Measurements from ENCODE around the gene FREM2. TPM values are rescaled to one million over a fixed set of nuclear protein-coding genes. Genes with fewer than 3 reads are reported as not detected.

Gene FREM2
- total RNA-seq, 8 experiments from 2014 or later: 0.05 to 3.1 (median 0.39) TPM

- in situ Hi-C loops (cut with MboI; ENCODE audit: low pct_unique_long_range_greater_than_20kb in 2 of 9, low sequenced_read_pairs in 9 of 9, unreplicated experiment in 9 of 9): loop anchor here in 1 of 9 experiments (25.0 kb wide), 1 partner anchor 165 kb away; no protein-coding TSS in a partner anchor
- Histone ChIP-seq H3K27ac (no peak overlapping the region), H3K4me1 (replicated peaks in 1 of 2) (peaks cover 6 to 23% of the 10 kb centered on the region in 2 donors), H3K4me3 (no peak overlapping the region)
- ATAC-seq (replicated peaks in 6 of 8): no peak
- WGBS, 10 experiments: 0 to 89% (median 62%) methylated on average over 1 to 5 of the region's 5 CpGs; no CpG with 5 or more reads in 1 of the 10 experiments
These were observed 65.8 kb downstream of the FREM2 start for GRCh38 chr13:38752686-38753085.

- 73 to 95% (median 85%) methylated on average over 1 to 2 of the region's 2 CpGs; no CpG with 5 or more reads in 2 of the 10 experiments for WGBS, 10 experiments
- H3K4me1 ChIP-seq (replicated peaks in 1 of 2): peaks cover 6 to 23% of the 10 kb centered on the region in 2 donors
- in situ Hi-C loops (cut with MboI; ENCODE audit: low pct_unique_long_range_greater_than_20kb in 2 of 9, low sequenced_read_pairs in 9 of 9, unreplicated experiment in 9 of 9): loop anchor here in 1 of 9 experiments (25.0 kb wide), 1 partner anchor 167 kb away; no protein-coding TSS in a partner anchor
- no peak for ATAC-seq (replicated peaks in 6 of 8)
- no peak overlapping the region for H3K4me3 ChIP-seq
- H3K27ac ChIP-seq: no peak overlapping the region
These were observed 67.0 kb downstream of the FREM2 start for GRCh38 chr13:38753878-38754277.

GRCh38 chr13:38755793-38756192, 68.9 kb downstream of the FREM2 start:
- 13 to 75% (median 52%) methylated on average over 1 to 2 of the region's 2 CpGs; no CpG with 5 or more reads in 3 of the 10 experiments for WGBS, 10 experiments
- Histone ChIP-seq H3K4me1 (replicated peaks in 1 of 2) (peaks cover 6 to 23% of the 10 kb centered on the region in 2 donors), H3K27ac (peak overlapping the region in 1 of 2 donors; percentile 37), H3K4me3 (no peak overlapping the region)
- peak in 5 of 8 experiments; percentile 53 to 97 (median 69) for ATAC-seq (replicated peaks in 6 of 8)
- in situ Hi-C loops (cut with MboI; ENCODE audit: low pct_unique_long_range_greater_than_20kb in 2 of 9, low sequenced_read_pairs in 9 of 9, unreplicated experiment in 9 of 9): loop anchor here in 1 of 9 experiments (25.0 kb wide), 1 partner anchor 168 kb away; no protein-coding TSS in a partner anchor

- no peak overlapping the region for H3K27ac ChIP-seq
- no peak for ATAC-seq (replicated peaks in 6 of 8)
- H3K4me1 ChIP-seq (replicated peaks in 1 of 2): peaks cover 6 to 22% of the 10 kb centered on the region in 2 donors
- no peak overlapping the region for H3K4me3 ChIP-seq
- in situ Hi-C loops (cut with MboI; ENCODE audit: low pct_unique_long_range_greater_than_20kb in 2 of 9, low sequenced_read_pairs in 9 of 9, unreplicated experiment in 9 of 9): loop anchor here in 1 of 9 experiments (25.0 kb wide), 1 partner anchor 171 kb away; no protein-coding TSS in a partner anchor
- WGBS, 10 experiments: 0 to 80% (median 61%) methylated on average over 2 to 5 of the region's 5 CpGs; no CpG with 5 or more reads in 1 of the 10 experiments
These were observed 71.4 kb downstream of the FREM2 start for GRCh38 chr13:38758277-38758676.

- ATAC-seq (replicated peaks in 6 of 8): no peak
- in situ Hi-C loops (cut with MboI; ENCODE audit: low pct_unique_long_range_greater_than_20kb in 2 of 9, low sequenced_read_pairs in 9 of 9, unreplicated experiment in 9 of 9): loop anchor here in 1 of 9 experiments (25.0 kb wide), 1 partner anchor 172 kb away; no protein-coding TSS in a partner anchor
- 0 to 55% (median 36%) methylated on average over 2 to 4 of the region's 4 CpGs; no CpG with 5 or more reads in 1 of the 10 experiments for WGBS, 10 experiments
These were observed 72.5 kb downstream of the FREM2 start for GRCh38 chr13:38759390-38759789.

GRCh38 chr13:38763446-38764381, 76.8 kb downstream of the FREM2 start:
- Histone ChIP-seq H3K27ac (no peak overlapping the region), H3K4me1 (replicated peaks in 1 of 2) (peaks cover 0 to 5% of the 10 kb centered on the region in 2 donors), H3K4me3 (no peak overlapping the region)
- peak in 5 of 8 experiments; percentile 28 to 78 (median 65) for ATAC-seq (replicated peaks in 6 of 8)
- in situ Hi-C loops (cut with MboI; ENCODE audit: low pct_unique_long_range_greater_than_20kb in 2 of 9, low sequenced_read_pairs in 9 of 9, unreplicated experiment in 9 of 9): loop anchor here in 1 of 9 experiments (25.0 kb wide), 1 partner anchor 176 kb away; no protein-coding TSS in a partner anchor
- WGBS, 10 experiments: 0 to 70% (median 32%) methylated on average over 3 to 7 of the region's 7 CpGs

More at GRCh38 chr13:38759390-38759789, 72.5 kb downstream of the FREM2 start:
- Histone ChIP-seq H3K4me1 (replicated peaks in 1 of 2) (peaks cover 6 to 10% of the 10 kb centered on the region in 2 donors), H3K27ac (no peak overlapping the region), H3K4me3 (no peak overlapping the region)

- in situ Hi-C loops (cut with MboI; ENCODE audit: low pct_unique_long_range_greater_than_20kb in 2 of 9, low sequenced_read_pairs in 9 of 9, unreplicated experiment in 9 of 9): loop anchor here in 1 of 9 experiments (25.0 kb wide), 1 partner anchor 179 kb away; no protein-coding TSS in a partner anchor
- 0 to 100% (median 93%) methylated on average over 1 to 2 of the region's 2 CpGs; no CpG with 5 or more reads in 2 of the 10 experiments for WGBS, 10 experiments
- no peak overlapping the region for H3K4me3 ChIP-seq
- no peak for ATAC-seq (replicated peaks in 6 of 8)
- no peak overlapping the region for H3K27ac ChIP-seq
- peaks cover 0 to 5% of the 10 kb centered on the region in 2 donors for H3K4me1 ChIP-seq (replicated peaks in 1 of 2)
These were observed 79.9 kb downstream of the FREM2 start for GRCh38 chr13:38766799-38767198.

- in situ Hi-C loops (cut with MboI; ENCODE audit: low pct_unique_long_range_greater_than_20kb in 2 of 9, low sequenced_read_pairs in 9 of 9, unreplicated experiment in 9 of 9): loop anchor here in 1 of 9 experiments (25.0 kb wide), 1 partner anchor 180 kb away; no protein-coding TSS in a partner anchor
- H3K27ac ChIP-seq: no peak overlapping the region
These were observed 80.8 kb downstream of the FREM2 start for GRCh38 chr13:38767506-38768265.

GRCh38 chr13:38769526-38769925, 82.6 kb downstream of the FREM2 start:
- Histone ChIP-seq H3K4me3 (no peak overlapping the region), H3K4me1 (replicated peaks in 1 of 2) (peaks cover 0 to 5% of the 10 kb centered on the region in 2 donors), H3K27ac (no peak overlapping the region)
- in situ Hi-C loops (cut with MboI; ENCODE audit: low pct_unique_long_range_greater_than_20kb in 2 of 9, low sequenced_read_pairs in 9 of 9, unreplicated experiment in 9 of 9): loop anchor here in 1 of 9 experiments (25.0 kb wide), 1 partner anchor 182 kb away; no protein-coding TSS in a partner anchor
- no peak for ATAC-seq (replicated peaks in 6 of 8)
- WGBS, 10 experiments: 30 to 100% (median 85%) methylated on average over 1 to 6 of the region's 7 CpGs

More at GRCh38 chr13:38767506-38768265, 80.8 kb downstream of the FREM2 start:
- 0 to 100% (median 57%) methylated on average over 1 of the region's 1 CpG; no CpG with 5 or more reads in 2 of the 10 experiments for WGBS, 10 experiments
- ATAC-seq (replicated peaks in 6 of 8): peak in 4 of 8 experiments; percentile 22 to 86 (median 41)
- Histone ChIP-seq H3K4me3 (no peak overlapping the region), H3K4me1 (replicated peaks in 1 of 2) (peaks cover 0 to 5% of the 10 kb centered on the region in 2 donors)

GRCh38 chr13:38775085-38775484, 88.2 kb downstream of the FREM2 start:
- 4 to 89% (median 71%) methylated on average over 2 to 5 of the region's 5 CpGs for WGBS, 10 experiments
- in situ Hi-C loops (cut with MboI; ENCODE audit: low pct_unique_long_range_greater_than_20kb in 2 of 9, low sequenced_read_pairs in 9 of 9, unreplicated experiment in 9 of 9): no loop called here
- Histone ChIP-seq H3K4me3 (no peak overlapping the region), H3K4me1 (replicated peaks in 1 of 2) (no peaks in the 10 kb centered on the region), H3K27ac (no peak overlapping the region)
- ATAC-seq (replicated peaks in 6 of 8): no peak

- H3K4me1 ChIP-seq (replicated peaks in 1 of 2): no peaks in the 10 kb centered on the region
- peak in 2 of 8 experiments; percentile 9 to 86 for ATAC-seq (replicated peaks in 6 of 8)
- in situ Hi-C loops (cut with MboI; ENCODE audit: low pct_unique_long_range_greater_than_20kb in 2 of 9, low sequenced_read_pairs in 9 of 9, unreplicated experiment in 9 of 9): no loop called here
- H3K27ac ChIP-seq: no peak overlapping the region
- no peak overlapping the region for H3K4me3 ChIP-seq
- 13 to 100% (median 77%) methylated on average over 2 to 6 of the region's 6 CpGs for WGBS, 10 experiments
These were observed 90.7 kb downstream of the FREM2 start for GRCh38 chr13:38777347-38778119.

Measured in motor neuron (in vitro differentiated cells).